LNCaP clone FGC (cell line): Measurements from ENCODE around the gene EOGT.

Experiments used
- DNase-seq: peaks from one replicate; pipeline ENCODE4 v3.0.0-alpha.2; 2011; ENCODE audit warnings: low read depth
- H3K4me3 ChIP-seq: 2 replicates; pipeline ENCODE4 v1.5.1; 2011; ENCODE audit warnings: mild to moderate bottlenecking, low read depth, low read length, control low read depth
- CTCF ChIP-seq: IDR thresholded peaks from 2 replicates; pipeline ENCODE4 v1.5.1; 2012; ENCODE audit warnings: mild to moderate bottlenecking; ENCODE audit not compliant: control insufficient read depth, insufficient read depth; ENCODE audit errors: extremely low read depth

Gene EOGT

DNA sequence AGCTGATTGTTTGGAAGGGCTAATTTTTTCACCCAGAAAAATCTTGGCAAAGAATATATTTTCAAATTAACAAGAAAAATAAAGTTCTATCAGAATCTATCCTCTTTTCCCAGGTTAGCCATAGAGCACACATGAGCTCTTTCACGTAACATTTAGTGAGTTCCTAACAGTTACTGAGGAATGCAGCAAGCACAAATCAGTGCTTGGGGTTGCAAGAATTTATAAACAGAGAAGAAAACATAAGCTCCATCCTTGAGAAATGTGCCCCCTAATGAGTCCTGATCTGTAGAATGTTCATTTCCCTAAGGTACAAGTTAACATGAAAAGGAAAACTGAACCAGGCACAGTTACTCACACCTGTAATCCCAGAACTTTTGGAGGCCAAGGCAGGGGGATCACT is 13.9 kb downstream of the EOGT start:
- no peak overlapping the region for H3K4me3 ChIP-seq
- no peak for TF ChIP-seq CTCF
- DNase-seq, result no peak

DNA sequence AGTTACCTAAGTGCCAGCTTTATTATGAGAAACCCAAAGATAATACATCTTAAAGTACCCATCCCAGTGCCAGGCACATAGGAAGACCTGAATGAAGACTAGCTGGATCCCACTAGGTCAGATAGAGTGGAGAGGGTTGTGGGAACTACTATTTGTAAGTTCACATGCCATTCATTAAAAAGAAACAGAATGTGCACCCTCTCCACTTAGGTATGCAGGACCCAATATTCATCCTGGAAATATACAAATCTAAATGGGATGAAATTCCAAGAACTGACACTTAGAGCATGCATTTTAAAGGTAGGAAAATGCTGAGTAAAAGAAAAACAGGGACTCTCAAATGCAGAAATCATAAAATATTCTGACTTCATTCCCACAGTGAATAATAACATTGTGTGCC is 14.3 kb downstream of the EOGT start:
- no peak for DNase-seq
- H3K4me3 ChIP-seq, result no peak overlapping the region
- TF ChIP-seq CTCF, result no peak

GRCh38 chr3:68997887-68998286 is 15.6 kb downstream of the EOGT start:
- TF ChIP-seq CTCF, result no peak
- no peak overlapping the region for H3K4me3 ChIP-seq
- no peak for DNase-seq

- H3K4me3 ChIP-seq, result no peak overlapping the region
- no peak for DNase-seq
- no peak for TF ChIP-seq CTCF
These were observed 17.0 kb downstream of the EOGT start for GRCh38 chr3:68996356-68996995.

- H3K4me3 ChIP-seq, result no peak overlapping the region
- no peak for DNase-seq
- no peak for TF ChIP-seq CTCF
These were observed 24.7 kb downstream of the EOGT start for GRCh38 chr3:68988740-68989139.

GRCh38 chr3:68987322-68987721 is 26.2 kb downstream of the EOGT start:
- no peak overlapping the region for H3K4me3 ChIP-seq
- no peak for TF ChIP-seq CTCF
- DNase-seq, result no peak
